Measurements from ENCODE around the gene DLST. TPM values are rescaled to one million over a fixed set of nuclear protein-coding genes. Genes with fewer than 3 reads are reported as not detected.

The DLST gene
- polyA plus RNA-seq, 1 donor: 140 TPM

DNA sequence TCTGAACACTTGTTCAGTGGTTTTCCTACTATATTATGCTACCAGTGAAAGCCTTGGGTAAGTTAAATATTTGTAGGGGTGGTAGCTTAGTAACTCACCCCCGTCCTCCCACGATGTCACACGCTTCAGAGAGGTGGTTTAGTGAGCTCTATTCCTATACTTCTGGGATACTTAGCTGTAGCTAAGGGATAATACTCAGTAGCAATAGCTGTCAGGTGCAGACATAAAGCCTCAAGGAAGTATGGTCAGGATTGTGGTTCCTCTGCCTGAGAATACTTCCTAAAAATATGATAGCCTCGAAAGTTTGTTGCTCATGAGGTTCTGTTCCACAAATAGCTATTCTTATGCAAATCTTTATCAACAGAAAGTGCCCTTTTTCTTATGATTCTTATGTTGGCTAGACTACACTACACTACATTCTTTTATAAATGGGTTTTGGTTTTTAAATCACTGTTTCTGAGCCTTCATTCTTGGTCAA is 11.9 kb downstream of the DLST start:
- DNase-seq: no peak

DNA sequence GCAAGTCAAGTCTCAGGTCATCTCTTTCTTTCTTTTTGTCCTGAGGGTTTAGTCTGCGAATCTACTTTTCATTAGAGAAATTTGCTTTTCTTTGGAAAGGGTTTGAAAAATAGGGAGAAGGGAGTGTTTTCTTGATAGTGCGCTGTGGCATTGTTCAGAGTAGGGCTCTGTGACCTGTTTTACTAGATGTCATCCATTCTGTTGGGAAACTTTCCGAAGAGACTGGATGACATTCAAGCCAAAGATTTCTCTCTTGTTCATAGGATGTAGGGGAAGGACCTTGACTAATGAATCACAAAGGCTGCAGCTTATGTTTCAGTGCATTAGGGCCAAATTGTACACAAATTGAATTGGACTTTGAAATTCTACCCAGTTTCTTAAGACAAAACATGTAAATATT is 14.7 kb downstream of the DLST start:
- DNase-seq: no peak

DNA sequence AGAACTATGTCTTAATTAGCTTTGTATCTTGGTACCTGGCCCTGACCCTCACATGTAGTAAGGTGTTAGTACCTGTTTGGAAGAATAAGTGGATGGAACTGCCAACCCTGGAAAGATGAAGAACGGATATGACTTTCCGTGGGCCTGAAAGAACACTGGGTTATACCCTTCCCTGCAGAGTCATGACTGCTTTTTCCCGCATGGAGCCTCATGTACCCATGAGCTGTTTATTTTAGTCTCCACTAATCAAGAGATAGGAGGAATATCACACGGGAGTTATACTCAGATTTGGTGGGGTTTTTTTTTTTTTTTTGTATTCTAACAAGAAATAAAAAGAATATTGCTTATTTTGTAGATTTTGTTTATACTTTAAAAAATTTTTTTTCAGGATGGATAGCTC is 15.9 kb downstream of the DLST start:
- DNase-seq: no peak

DNA sequence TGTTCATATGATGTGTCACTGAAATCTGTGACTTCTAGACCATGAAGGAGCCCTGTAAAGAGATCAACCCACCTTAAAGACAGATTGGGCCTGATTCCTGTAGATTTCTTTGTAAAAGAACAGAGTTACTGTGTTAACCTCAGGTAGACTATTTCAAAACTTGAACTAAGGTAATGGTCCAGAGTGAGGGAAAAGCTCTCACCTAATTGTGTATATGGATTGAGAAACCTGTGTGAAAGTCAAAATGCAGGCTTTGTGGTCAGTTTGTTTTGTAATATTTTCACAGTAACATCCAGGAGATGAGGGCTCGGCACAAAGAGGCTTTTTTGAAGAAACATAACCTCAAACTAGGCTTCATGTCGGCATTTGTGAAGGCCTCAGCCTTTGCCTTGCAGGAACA is 16.4 kb downstream of the DLST start:
- DNase-seq: no peak

DNA sequence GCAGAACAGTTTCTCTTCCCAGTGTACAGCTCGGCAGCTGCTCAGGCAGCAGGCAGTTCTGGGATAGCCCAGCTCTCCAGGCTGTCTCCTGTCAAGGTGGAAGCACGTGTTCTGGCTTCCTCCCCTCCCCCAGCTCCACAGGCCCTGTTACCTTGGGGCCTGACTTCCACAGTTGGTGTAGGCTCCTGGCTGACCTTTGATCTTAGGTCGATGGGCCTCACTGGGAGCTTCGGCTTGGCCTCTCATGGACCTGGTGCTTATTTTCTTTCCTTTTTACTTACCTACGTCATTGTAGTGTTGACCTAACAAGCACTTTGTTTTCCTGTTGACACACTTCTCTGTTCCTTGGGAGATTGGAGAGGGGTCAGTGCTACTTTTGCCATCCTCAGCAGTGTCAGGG is 17.0 kb downstream of the DLST start:
- DNase-seq: no peak

DNA sequence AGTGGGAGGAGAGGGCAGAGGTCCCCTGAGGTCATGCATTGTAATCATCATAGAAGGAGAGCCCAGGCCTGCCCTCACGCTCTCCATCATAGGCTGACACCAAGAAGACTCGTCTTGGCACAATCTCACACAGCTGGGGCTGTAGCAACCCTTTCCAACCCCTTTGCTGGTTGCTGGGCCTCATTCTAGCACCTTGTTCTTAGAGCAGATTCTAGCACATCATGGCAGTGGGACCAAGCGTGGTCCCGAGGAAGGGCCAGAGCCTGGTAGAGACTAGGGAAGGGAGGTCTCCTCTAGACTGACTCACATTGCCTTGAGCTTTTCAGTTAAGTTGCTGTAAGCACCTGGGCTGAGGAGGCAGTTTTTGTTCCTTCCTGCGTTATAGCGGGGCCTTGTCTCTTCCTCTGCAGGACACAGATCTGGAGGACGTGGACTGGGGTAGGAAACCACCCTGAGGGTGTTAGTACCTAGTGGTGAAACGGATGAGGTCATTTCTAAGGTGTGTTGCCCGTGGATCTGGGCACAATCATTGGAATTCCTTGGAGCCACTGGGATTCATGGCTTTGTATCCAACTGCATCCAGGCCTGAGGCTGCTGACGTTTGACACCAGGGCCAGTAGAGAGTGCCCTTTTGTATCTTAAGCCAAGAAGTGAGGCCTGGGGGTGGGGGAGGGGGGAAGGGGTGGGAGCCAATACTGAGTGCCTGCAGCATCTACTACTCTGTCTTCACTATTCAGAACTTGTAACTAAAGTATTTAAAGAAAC is 21.4 kb downstream of the DLST start:
- no peak for DNase-seq

DNA sequence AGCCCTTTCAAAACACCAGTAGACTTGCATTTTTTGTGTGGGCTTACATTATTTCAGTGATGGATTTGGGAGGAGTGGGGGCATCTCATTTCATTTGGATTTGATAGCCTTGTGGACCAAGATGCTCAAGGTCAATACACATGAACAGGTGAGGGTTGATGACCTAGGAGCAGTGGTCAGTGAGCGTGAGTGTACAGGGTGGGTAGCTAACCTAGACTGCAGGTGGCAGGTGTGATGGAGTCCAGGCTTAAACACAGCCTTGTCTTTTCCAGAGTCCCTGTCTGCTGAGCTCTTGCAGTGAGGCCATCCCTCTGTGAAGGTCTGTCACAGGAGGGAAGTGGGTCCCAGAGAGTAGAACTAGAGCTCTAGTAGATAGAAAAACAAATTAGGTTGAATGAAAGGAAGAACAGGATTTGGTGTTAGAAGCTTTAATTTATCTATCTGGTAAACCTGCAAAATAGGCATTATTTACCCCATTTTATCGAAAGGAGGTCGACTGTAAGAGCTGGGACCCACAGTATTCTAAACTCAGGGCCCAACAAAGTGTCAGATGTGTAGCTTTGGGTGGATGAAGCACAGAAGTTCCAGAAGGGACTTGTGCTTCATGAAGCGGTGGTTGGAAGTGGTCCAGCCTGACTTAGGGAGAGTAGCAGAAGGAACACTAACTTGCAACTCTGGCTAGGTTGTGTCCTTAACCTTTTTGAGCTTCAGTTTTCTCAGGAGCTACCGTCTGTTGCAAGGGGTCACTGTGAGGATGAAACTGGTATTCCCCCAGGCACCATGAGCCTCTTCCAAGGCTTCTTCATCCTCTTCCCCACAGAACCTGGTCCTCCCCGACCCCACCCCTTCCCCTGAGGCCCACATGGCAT is 23.2 kb downstream of the DLST start:
- no peak for DNase-seq

DNA sequence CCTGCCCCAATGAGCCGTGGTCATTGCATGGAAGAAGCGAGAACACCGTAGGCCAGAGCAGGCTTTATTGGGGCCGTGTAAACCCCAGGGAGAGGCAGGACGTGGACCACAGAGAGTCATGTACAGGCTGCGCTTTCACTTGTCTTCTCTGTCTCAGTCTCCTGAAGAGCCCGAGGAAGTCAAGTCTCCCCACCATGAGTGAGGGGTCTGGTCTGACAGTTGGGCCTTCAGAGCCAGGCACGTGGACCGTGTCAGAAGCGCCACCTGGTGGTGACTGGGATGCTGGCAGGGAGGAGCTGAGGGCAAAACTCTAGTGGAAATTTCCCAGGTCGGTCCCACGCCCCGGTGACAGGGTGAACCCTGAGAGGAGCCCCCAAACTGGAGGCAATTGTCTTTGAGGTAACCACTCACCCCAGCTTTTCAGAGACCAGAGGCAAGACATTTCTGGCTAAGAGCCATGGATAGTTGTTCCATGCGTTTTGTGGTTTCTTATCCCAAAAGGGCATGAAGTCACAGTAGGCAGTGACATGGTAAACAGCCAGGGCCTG is 24.0 kb downstream of the DLST start:
- peak; percentile 40 for DNase-seq

DNA sequence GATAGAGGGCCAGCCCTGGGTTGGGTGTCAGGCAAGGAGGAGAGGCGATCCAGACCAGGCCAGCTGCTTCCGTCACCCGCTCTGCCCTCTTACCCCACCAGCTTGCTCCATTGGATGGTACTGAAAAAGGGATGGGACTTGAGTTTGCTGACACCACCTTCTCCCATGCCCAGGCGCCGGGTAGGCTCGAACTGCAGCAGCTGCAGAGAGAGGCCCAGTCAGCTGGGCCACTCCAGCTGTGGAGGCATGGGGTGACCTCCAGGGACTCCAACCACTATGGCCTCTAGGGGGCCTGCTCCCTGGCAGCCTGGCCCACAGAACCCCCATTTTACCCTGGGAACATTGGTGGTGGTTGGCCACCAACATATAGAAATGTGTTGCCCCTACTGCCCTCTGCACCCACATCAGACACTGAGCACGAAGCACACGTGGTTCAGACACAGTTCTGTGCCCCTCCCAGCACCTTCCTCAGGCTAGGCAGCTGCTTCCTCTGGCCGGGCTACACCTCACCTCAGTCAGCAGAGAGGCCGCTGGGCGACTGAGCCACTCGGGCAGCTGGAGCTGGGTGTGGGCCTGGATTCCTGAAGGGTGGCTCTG is 25.3 kb downstream of the DLST start:
- no peak for DNase-seq

DNA sequence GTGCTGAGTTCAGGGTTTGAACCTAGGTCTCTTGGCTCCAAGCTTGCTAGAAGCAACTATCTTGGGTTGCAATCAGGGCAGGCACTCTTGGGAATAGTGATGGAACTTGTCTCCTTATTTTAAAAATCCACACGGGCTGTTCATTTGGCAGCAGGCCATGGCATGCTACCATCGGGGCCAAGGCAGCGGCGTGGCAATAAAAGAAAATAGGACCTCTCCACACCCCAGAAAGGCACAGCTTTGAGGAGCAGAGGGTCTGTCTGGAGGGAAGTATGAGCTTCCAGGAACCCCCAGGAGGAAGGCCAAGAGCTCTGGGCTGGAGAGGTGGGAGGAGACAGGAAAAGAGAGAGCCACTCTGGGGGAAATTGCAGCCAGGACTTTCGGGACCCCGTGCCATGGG is 26.0 kb downstream of the DLST start:
- DNase-seq: no peak

DNA sequence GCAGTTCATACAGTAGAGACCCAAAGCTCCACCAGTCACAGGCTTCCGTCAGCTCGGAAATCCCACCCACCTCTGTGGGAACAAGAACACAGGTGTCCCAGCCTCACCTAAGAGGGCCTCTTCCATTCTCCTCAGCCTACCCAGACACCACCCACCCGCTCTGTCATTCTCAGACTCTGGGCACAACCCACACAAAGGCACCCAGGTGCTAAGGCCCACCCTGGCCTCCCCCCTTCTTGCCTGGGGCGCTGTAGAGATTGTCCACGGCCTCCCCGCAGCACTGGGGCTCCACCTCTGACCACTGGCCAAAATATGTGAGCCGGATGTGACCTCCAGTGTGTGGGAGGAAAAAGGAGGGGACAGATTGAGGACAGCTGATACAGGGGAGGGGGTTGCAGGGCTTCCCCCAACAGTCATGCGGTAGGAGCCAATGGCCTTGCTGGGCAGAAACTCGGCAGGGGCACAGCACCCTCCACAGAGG is 27.2 kb downstream of the DLST start:
- DNase-seq: no peak

DNA sequence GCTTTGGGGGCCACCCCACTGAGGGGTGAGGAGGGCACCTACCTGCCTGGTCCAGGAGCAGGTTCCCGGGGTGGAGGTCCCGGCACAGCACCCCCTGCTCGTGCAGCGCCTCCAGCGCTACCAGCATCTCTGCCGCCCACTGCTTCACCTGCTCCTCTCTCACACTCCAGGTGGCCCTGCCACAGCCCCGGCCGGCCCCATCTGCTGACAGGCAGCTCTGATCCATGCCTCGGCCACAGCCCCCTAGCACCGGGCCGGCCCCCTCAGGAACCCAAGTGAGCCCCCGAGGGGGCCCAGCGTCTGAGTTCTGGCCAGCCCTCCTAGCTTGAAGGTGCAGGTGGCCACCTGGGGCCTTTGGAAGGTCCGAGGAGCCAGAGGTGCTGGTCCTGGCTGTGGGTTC is 27.8 kb downstream of the DLST start:
- no peak for DNase-seq

DNA sequence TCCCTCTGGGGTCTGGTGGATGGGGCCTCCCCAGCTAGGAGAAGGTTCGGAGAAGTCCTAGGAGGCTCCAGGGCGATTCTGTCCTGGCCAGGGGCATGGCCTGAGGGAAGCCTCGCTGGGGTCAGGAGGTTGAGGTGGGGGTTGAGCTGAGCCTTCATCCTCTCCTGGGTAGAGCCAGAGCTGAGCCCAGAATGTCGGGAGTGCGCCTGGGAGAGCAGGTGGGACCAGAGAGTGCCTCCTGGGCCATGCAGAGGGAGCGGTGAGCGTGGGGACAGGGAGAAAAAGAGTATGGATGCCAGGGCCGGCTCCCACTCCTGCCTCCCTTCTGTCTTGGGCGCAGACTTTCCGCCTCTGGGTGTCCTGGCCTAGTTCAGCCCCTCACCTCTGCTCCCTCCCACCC is 28.2 kb downstream of the DLST start:
- DNase-seq: no peak

DNA sequence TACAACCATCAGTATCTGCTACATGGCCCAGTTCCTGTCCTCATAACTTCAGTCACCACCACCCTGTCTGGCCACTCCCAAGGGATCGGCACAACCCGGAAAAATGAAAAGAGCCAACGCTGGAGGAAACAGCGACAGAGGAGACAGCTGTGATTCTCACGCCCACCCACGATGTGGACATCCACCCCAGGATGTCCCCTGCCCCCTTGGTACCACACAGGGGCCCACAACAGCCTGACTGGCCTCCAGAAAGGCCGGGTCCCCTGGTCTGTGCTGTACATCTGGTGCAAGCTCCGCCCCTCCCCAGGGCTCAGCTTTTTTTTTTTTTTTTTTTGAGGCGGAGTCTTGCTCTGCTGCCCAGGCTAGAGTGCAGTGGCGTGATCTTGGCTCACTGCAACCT is 28.8 kb downstream of the DLST start:
- DNase-seq: no peak

DNA sequence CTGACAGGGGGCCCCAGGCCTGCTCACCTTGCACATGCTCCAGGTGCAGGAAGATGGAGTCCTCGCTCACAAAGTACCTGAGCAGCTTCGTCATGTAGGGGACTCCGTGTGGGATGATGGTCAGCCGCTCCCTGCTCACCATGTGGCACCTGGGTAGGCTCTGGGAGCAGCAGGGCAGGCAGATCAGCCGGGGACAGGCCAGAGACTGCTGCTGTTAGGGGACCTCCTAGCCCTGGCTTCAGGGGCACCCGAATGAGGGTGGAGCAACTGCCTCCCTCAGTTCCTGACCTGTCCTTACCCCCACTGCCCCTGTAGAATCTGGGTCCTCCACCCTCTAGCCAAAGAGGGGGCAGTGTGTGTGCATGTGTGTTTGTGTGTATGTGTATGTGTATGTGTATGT is 29.5 kb downstream of the DLST start:
- DNase-seq: no peak

DNA sequence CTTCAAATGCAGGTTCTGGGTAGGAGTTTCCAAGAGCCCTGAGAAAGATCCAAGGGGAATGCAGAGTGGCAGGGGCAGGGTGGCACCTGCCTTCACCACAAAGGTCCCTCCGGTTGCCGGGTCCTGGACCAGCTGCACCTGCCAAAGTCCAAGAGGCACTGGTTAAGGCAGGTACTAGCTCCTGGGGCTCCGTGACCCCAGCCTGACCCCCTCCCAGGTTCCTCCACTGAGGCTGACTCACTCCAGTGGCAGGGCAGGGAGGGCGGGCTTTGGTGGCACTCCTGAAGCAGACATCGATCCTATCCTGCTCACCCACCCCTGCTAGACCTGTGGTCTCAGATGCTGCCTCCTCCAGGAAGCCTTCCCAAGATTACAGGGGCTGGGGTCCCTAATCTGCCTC is 30.0 kb downstream of the DLST start:
- no peak for DNase-seq

DNA sequence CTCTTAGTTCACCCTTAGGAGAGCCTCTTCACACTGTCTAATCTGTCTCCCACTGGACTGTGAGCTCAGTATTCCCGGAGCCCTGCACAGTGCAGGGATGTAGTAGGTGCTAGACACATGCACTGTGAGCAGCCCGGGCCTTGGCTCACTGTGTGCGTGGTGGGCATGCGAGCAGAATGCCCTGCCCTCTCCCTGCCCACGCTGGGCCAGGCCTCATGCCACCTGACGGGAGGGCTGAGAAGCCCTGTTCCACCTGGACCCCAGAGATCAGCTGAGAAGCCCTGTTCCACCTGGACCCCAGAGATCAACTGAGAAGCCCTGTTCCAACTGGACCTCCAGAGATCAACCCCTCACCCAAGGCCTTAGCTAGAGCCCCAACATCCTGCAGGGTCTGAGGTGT is 30.4 kb downstream of the DLST start:
- DNase-seq: no peak

DNA sequence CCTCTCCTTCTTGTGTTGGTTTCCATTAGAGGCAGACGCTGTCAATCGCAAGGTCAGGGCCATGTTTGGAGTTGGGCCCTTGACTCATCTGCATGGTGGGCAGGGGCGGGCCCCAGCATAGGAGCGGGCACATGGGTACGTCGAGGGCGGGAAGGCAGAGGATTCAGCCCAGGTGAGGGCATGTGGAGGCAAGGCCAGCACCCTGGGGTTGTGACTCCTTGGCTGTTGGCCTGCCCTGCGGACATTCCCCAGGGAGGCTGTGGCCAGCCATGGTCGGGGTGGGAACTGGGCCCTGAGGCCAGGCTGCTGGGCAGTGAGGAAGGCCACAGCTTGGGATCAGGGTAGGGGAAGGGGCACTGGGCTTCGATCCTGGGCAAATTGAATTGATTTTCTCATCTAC is 31.1 kb downstream of the DLST start:
- DNase-seq: no peak

DNA sequence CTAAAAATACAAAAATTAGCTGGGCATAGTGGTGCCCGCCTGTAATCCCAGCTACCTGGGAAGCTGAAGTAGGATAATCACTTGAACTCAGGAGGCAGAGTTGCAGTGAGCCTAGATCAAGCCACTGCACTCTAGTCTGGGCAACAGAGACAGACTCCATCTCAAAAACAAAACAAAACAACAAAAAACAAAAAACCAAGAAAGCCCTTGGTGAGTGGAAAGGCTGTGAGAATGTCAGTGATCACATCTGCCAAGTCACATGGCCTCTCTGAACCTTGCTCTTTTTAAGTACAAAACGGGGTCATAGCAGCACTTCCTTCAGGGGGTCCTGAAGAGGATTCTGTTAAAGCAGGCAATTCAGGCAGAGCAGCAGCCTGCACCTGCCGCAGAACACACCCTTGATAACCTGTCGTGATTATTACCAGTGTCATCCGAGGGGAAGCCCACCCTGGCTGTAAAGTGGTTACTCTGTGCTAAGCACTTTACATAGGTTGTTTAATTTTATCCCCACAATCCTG is 31.7 kb downstream of the DLST start:
- no peak for DNase-seq

DNA sequence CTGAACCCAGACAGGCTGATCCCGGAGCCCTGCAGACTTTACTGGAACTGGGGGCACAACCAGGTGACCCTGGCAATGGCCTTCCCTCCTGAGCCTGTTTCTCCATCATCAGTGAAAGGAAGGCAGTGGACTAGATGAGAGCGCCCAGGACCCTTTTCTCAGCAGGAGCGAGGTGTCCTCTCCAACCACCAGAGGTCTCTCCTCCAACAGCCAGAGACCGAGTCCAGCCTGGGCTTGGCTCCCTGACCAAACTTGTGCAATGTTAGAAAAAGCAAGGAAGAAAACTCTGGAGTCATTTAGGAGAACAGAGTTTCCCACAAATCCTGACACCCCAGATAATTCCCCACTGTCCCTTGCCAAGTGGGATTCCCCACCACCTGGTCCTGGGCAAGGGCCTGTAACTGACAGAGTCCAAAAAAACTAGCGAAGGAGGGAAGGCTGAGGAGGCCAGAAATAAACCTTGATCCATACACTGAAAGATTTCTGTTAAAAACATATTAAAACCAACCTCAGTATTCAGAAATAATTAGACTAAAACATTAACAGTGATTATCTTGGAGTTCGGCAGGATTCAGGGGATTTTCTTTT is 32.4 kb downstream of the DLST start:
- peak; percentile 65 for DNase-seq

DNA sequence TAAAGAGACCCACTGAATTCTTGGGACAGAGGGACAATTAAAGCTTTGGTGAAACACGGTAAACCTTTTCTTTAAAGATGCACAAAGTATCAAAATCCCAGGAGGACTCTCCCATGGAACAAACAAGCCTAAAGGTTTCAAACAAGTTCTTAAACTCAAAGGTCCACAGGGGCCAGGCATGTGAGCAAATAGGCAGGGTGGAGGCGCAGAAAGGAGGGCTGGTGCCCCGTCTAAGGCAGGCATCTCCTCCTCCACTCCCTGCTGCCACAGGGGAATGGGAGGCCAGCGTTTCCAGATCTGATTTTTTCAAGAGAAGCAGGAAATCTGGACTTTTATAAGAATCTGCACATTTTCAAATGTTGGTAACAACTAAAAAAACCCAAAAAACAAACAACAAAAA is 33.7 kb downstream of the DLST start:
- DNase-seq: no peak

DNA sequence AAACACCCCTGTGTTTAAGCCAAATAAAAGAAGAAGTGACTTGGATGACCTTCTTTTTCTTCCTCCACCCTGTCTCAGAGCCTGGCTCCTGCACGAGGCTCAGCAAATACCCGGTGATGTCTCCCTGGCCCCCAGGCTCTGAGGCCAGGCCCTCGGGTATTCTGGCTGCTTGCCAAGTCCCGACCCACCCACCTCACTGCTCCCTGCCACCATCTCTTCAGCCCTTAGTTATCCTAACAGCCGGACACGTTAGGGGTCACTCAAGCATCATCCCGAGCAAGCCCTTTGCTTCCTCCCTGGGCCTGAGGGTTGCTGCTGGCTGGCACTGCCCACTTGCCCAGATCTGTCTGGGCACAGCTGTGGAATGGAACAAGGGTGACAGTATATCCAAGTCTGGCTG is 34.1 kb downstream of the DLST start:
- DNase-seq: no peak
